ENCODE data around the gene MRGPRF. TPM values are rescaled to one million over a fixed set of nuclear protein-coding genes. Genes with fewer than 3 reads are reported as not detected.

Gene MRGPRF
- total RNA-seq, 3 donors from 2014 or later (not counting 1 experiment from before 2014, with no cell fraction given), result not detected

DNA sequence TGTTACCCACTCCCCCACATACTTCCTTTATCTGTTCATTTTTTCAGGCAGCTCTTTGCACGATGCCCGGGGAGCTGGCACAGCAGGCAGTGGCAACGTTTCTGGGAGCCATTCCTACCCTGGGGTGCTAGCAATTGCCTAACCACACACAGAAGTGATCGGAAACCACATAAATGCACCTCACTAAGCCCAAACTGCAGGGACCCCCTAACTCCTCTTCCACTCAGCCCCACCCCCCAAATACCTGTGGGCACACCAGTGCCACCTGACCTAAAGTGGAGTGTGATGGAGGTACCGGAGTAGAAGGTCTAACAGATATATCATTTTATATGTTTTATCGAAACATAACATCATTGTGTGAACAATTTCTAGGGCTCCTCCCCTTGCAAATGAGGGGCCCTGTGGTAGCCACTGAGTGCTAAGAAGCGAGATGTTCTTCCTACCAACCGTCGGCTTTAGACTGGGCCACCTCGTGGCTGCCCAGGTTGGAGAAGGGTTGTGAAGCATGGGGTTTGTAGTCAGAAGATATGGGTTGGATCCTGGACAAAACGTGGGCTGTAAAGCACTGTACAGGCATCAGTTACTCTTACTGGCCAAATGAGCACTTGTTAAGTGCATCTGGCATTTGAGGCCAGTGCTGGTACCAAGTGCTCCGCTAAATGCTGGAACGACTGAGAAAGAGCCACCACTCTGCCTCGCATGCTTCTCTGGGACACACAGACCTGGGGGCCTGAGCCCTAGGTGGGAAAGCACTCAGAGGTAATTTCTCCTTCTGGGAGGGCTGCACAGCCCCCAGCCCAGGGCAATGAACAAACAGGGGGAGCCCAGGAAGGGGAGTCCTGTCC lies 35.0 kb downstream of the MRGPRF start:
- Mint-ChIP-seq H3K9me3 (peaks cover 0 to 6% of the 10 kb centered on the region in 2 donors), H3K4me1 (no peaks in the 10 kb centered on the region), H3K36me3 (peaks cover 10% of the 10 kb centered on the region), H3K27me3 (ENCODE audit: low read depth in 2 of 2) (peaks cover 2 to 14% of the 10 kb centered on the region in 2 donors), H3K27ac (no peak overlapping the region), H3K4me3 (no peak overlapping the region)
- no peak overlapping the region for H3K4me3 ChIP-seq (ENCODE audit: low read length)
- no peak for DNase-seq
- H3K4me1 ChIP-seq (ENCODE audit: control insufficient read depth, insufficient read depth, low read length), result no peaks in the 10 kb centered on the region
- TF ChIP-seq, protein P1, sequence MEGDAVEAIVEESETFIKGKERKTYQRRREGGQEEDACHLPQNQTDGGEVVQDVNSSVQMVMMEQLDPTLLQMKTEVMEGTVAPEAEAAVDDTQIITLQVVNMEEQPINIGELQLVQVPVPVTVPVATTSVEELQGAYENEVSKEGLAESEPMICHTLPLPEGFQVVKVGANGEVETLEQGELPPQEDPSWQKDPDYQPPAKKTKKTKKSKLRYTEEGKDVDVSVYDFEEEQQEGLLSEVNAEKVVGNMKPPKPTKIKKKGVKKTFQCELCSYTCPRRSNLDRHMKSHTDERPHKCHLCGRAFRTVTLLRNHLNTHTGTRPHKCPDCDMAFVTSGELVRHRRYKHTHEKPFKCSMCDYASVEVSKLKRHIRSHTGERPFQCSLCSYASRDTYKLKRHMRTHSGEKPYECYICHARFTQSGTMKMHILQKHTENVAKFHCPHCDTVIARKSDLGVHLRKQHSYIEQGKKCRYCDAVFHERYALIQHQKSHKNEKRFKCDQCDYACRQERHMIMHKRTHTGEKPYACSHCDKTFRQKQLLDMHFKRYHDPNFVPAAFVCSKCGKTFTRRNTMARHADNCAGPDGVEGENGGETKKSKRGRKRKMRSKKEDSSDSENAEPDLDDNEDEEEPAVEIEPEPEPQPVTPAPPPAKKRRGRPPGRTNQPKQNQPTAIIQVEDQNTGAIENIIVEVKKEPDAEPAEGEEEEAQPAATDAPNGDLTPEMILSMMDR (IDR thresholded peaks at IDR 0.05), result no peak
- H3K27ac ChIP-seq (ENCODE audit: low read length), result no peak overlapping the region
- 70% methylated on average over 12 of the region's 14 CpGs for WGBS (ENCODE audit: insufficient coverage)
- H3K27me3 ChIP-seq (ENCODE audit: control insufficient read depth, insufficient read depth, low read length), result no peaks in the 10 kb centered on the region
- no peaks in the 10 kb centered on the region for H3K9me3 ChIP-seq (ENCODE audit: control insufficient read depth, insufficient read depth, low read length)
- no peaks in the 10 kb centered on the region for H3K36me3 ChIP-seq (ENCODE audit: control insufficient read depth, insufficient read depth, low read length)
- ATAC-seq, result no peak
- intact Hi-C loops (cut with micrococcal nuclease), result no loop called here

DNA sequence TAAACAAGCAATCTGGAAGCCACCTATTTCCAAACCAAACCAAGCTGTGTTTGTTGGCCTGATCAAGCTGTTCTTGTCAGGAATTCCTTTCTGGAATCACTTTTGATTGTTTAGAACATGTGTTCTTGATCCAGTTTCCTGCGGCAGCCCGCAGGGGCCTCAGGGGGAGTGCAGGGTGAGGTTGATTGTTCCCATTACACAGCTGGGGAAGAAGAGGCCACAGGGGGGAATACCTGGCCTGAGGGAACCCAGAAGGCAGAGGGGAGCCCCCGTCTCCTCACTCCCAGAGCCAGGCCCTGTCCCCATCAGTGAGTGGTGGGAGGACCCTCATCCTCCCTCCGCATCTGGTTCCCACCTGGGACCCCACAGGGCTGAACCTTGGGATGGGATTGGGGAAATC lies 36.5 kb downstream of the MRGPRF start:
- no peak for DNase-seq
- TF ChIP-seq, protein P1 (IDR thresholded peaks at IDR 0.05), result no peak
- ATAC-seq, result no peak
- intact Hi-C loops (cut with micrococcal nuclease), result no loop called here
- peaks cover 0 to 2% of the 10 kb centered on the region in 2 donors for H3K27me3 Mint-ChIP-seq (ENCODE audit: low read depth in 2 of 2)
- Histone ChIP-seq H3K4me1 (ENCODE audit: control insufficient read depth, insufficient read depth, low read length) (no peaks in the 10 kb centered on the region), H3K27me3 (ENCODE audit: control insufficient read depth, insufficient read depth, low read length) (no peaks in the 10 kb centered on the region), H3K36me3 (ENCODE audit: control insufficient read depth, insufficient read depth, low read length) (no peaks in the 10 kb centered on the region), H3K27ac (ENCODE audit: low read length) (no peak overlapping the region), H3K4me3 (ENCODE audit: low read length) (no peak overlapping the region), H3K9me3 (ENCODE audit: control insufficient read depth, insufficient read depth, low read length) (no peaks in the 10 kb centered on the region)
- 98% methylated on average over 4 of the region's 4 CpGs for WGBS (ENCODE audit: insufficient coverage)
- no peak overlapping the region for H3K4me3 Mint-ChIP-seq
- H3K36me3 Mint-ChIP-seq, result no peaks in the 10 kb centered on the region
- no peak overlapping the region for H3K27ac Mint-ChIP-seq
- no peaks in the 10 kb centered on the region for H3K9me3 Mint-ChIP-seq
- H3K4me1 Mint-ChIP-seq, result no peaks in the 10 kb centered on the region

DNA sequence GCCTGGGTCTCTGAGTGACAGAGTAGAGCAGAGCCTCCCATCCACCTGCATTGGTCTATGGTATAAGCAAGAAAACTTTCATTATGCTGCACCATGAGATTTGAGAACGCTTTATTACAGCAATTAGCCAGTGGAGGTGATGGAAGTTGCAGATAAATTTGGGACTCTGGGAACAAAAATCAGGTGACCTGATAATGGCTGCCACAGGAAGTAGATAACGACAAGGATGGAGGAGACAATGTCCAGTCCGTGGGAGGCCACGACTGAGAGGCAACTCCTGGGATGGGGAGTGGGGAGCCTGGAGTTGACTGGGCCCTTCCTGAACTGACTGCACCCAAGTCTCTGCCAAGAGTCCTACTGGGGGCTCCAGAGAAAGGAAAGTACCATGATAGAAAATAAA lies 37.0 kb downstream of the MRGPRF start:
- WGBS (ENCODE audit: insufficient coverage), result 64% methylated on average over 4 of the region's 4 CpGs
- H3K27ac ChIP-seq (ENCODE audit: low read length), result no peak overlapping the region
- H3K27me3 ChIP-seq (ENCODE audit: control insufficient read depth, insufficient read depth, low read length), result no peaks in the 10 kb centered on the region
- no peaks in the 10 kb centered on the region for H3K9me3 ChIP-seq (ENCODE audit: control insufficient read depth, insufficient read depth, low read length)
- intact Hi-C loops (cut with micrococcal nuclease), result no loop called here
- ATAC-seq (no peak), DNase-seq (no peak)
- no peak overlapping the region for H3K27ac Mint-ChIP-seq
- no peak overlapping the region for H3K4me3 Mint-ChIP-seq
- H3K9me3 Mint-ChIP-seq, result no peaks in the 10 kb centered on the region
- H3K4me1 ChIP-seq (ENCODE audit: control insufficient read depth, insufficient read depth, low read length), result no peaks in the 10 kb centered on the region
- TF ChIP-seq, protein P1 (IDR thresholded peaks at IDR 0.05), result no peak
- no peaks in the 10 kb centered on the region for H3K36me3 ChIP-seq (ENCODE audit: control insufficient read depth, insufficient read depth, low read length)
- no peaks in the 10 kb centered on the region for H3K36me3 Mint-ChIP-seq
- H3K4me1 Mint-ChIP-seq, result no peaks in the 10 kb centered on the region
- H3K27me3 Mint-ChIP-seq (ENCODE audit: low read depth in 2 of 2), result peaks cover 0 to 2% of the 10 kb centered on the region in 2 donors
- H3K4me3 ChIP-seq (ENCODE audit: low read length), result no peak overlapping the region
